Stomach (tissue), 9 donors: ENCODE data around the gene TAS1R3. TPM values are rescaled to one million over a fixed set of nuclear protein-coding genes. Genes with fewer than 3 reads are reported as not detected.

Source experiments
- DNase-seq, 2 donors: peaks; one replicate each; pipeline versions ENCODE4 v3.0.0 to v3.0.0-alpha.2; 2013 to 2019
- H3K27ac ChIP-seq, 5 donors: fragments of 200-600 bp in 4 of 5; sonication (generic) in 4 of 5; one replicate each; pipeline ENCODE4 v1.5.1; 2013 to 2019; ENCODE audit warnings: mild to moderate bottlenecking in 1 of 5, moderate library complexity in 1 of 5
- H3K27me3 ChIP-seq, 3 donors: fragments of 200-600 bp; sonication (generic); one replicate each; pipeline ENCODE4 v1.5.1; 2017 to 2019; ENCODE audit warnings: mixed run types in 1 of 3
- H3K36me3 ChIP-seq, 4 donors: fragments of 200-600 bp; sonication (generic); 1 replicate in 3 of 4; 2 replicates in 1 of 4; pipeline ENCODE4 v1.5.1; 2016 to 2019
- H3K4me1 ChIP-seq, 4 donors: fragments of 200-600 bp; sonication (generic); one replicate each; pipeline ENCODE4 v1.5.1; 2016 to 2019
- H3K4me3 ChIP-seq, 4 donors: fragments of 200-600 bp; sonication (generic) in 3 of 4; one replicate each; pipeline ENCODE4 v1.5.1; 2016 to 2019; ENCODE audit warnings: mild to moderate bottlenecking in 1 of 4
- H3K9me3 ChIP-seq, 4 donors: fragments of 200-600 bp; sonication (generic); one replicate each; pipeline ENCODE4 v1.5.1; 2016 to 2019
- CTCF ChIP-seq, 7 experiments: fragments of 450-650 bp in 4 of 7; fragments of 200-600 bp in 3 of 7; sonication (generic) in 3 of 7; IDR thresholded peaks; one replicate each; pipeline ENCODE4 v1.5.1; 2016 to 2019; ENCODE audit warnings: antibody characterized with exemption in 7 of 7, control low read depth in 2 of 7, mild to moderate bottlenecking in 1 of 7
- EP300 ChIP-seq: sonication (generic); formaldehyde crosslinking; IDR thresholded peaks from one replicate; pipeline ENCODE4 v1.6.1; 2017; ENCODE audit warnings: antibody characterized with exemption
- POLR2A ChIP-seq, 4 donors: fragments of 450-650 bp; IDR thresholded peaks; one replicate each; pipeline ENCODE4 v1.6.1; 2016; ENCODE audit warnings: antibody characterized with exemption in 4 of 4, control low read depth in 2 of 4, mild to moderate bottlenecking in 1 of 4, moderate library complexity in 1 of 4
- POLR2AphosphoS5 ChIP-seq, 3 donors: sonication (generic); formaldehyde crosslinking; IDR thresholded peaks; one replicate each; pipeline ENCODE4 v1.6.1; 2016; ENCODE audit warnings: antibody characterized with exemption in 3 of 3
- WGBS, 5 donors: extraction: QIAGEN DNeasy Blood & Tissue Kit in 3 of 5; methylation state at CpG; one replicate each; pipeline versions ENCODE4 v1.1.5 to v1.1.7; 2013 to 2018; 5-methylcytosine and 5-hydroxymethylcytosine counted together
- intact Hi-C: fragments of 100-400 bp; cut with DNase I; formaldehyde crosslinking; loops from one replicate; pipeline ENCODE4 v1.15.1; 2023; ENCODE audit warnings: low total_unique reads
- polyA plus RNA-seq, 3 donors: library from polyadenylated mRNA; stranded (reverse); fragments of 200-250 nt; gene quantifications; one replicate each; pipeline ENCODE4 v1.2.3, GENCODE V29; 2013
- total RNA-seq, 5 donors: library from RNA; depleted of rRNA; stranded (reverse); fragments of >200 nt; gene quantifications; one replicate each; pipeline versions ENCODE4 v1.1.0 to v1.2.3, GENCODE V29; 2014 to 2016
- donor health status: healthy with polysubstance abuse.
- donor health status: Bipolar disorder and iron deficiency.
- donor health status: healthy.

Gene TAS1R3
- total and polyA plus RNA-seq, 8 donors = 0.10 to 11.7 (median 0.37) TPM; not detected in 3

- WGBS, 5 donors = 0 to 2% (median 0%) methylated on average over 2 to 81 of the region's 84 CpGs; no CpG with 5 or more reads in 1 of the 5 donors
- Histone ChIP-seq H3K36me3 (peaks cover 17 to 59% (median 46%) of the 10 kb centered on the region in 4 donors), H3K4me1 (peaks cover 39 to 63% (median 62%) of the 10 kb centered on the region in 4 donors), H3K27me3 (no peaks in the 10 kb centered on the region), H3K9me3 (no peaks in the 10 kb centered on the region), H3K27ac (peak within 1 kb of the TSS; percentile 86 to 96 (median 90)), H3K4me3 (peak within 1 kb of the TSS; percentile 97 to 99 (median 98))
- peak in 1 of 4 donors; percentile 18 for TF ChIP-seq POLR2A (IDR thresholded peaks at IDR 0.05)
- TF ChIP-seq CTCF (IDR thresholded peaks at IDR 0.05) = no peak
- TF ChIP-seq POLR2AphosphoS5 (IDR thresholded peaks at IDR 0.05) = peak; percentile 88 to 91 (median 89)
- TF ChIP-seq EP300 = no peak
- peak; percentile 95 to 98 for DNase-seq
- intact Hi-C loops = no loop called here
These were observed 6.4 kb upstream of the TAS1R3 start, which contains the start of the genes CPTP and INTS11 for GRCh38 chr1:1324524-1325287. Gene CPTP, plus strand, starts transcription at chr1:1324802. Its CDS starts 2,109 bp downstream, at chr1:1326911. Gene INTS11, minus strand, starts transcription at chr1:1324660. Its CDS starts 52 bp downstream, at chr1:1324608.

- intact Hi-C loops = no loop called here
- TF ChIP-seq POLR2AphosphoS5 (IDR thresholded peaks at IDR 0.05) (peak in 1 of 3 donors; percentile 3), CTCF (IDR thresholded peaks at IDR 0.05) (no peak)
These were observed 5.6 kb upstream of the TAS1R3 start for GRCh38 chr1:1325288-1326074.

GRCh38 chr1:1326075-1326605 lies 4.9 kb upstream of the TAS1R3 start:
- WGBS, 5 donors = 47 to 62% (median 59%) methylated on average over 8 of the region's 8 CpGs
- Histone ChIP-seq H3K27ac (peak overlapping the region; percentile 86 to 96 (median 90)), H3K4me3 (peak overlapping the region; percentile 97 to 99 (median 98)), H3K9me3 (no peaks in the 10 kb centered on the region), H3K4me1 (peaks cover 41 to 65% (median 60%) of the 10 kb centered on the region in 4 donors), H3K36me3 (peaks cover 16 to 45% (median 31%) of the 10 kb centered on the region in 4 donors), H3K27me3 (no peaks in the 10 kb centered on the region)
- no peak for TF ChIP-seq POLR2A (IDR thresholded peaks at IDR 0.05)
- TF ChIP-seq POLR2AphosphoS5 (IDR thresholded peaks at IDR 0.05) = no peak
- no peak for TF ChIP-seq CTCF (IDR thresholded peaks at IDR 0.05)
- no peak for TF ChIP-seq EP300
- intact Hi-C loops = no loop called here
- DNase-seq = no peak

More at GRCh38 chr1:1325288-1326074, 5.6 kb upstream of the TAS1R3 start:
- H3K36me3 ChIP-seq = peaks cover 16 to 52% (median 38%) of the 10 kb centered on the region in 4 donors
- peak overlapping the region; percentile 97 to 99 (median 98) for H3K4me3 ChIP-seq
- WGBS, 5 donors = 15 to 39% (median 32%) methylated on average over 12 to 16 of the region's 16 CpGs
- peak overlapping the region; percentile 86 to 96 (median 90) for H3K27ac ChIP-seq
- no peaks in the 10 kb centered on the region for H3K9me3 ChIP-seq
- H3K4me1 ChIP-seq = peaks cover 40 to 64% (median 60%) of the 10 kb centered on the region in 4 donors
- peak in 1 of 2 donors; percentile 80 for DNase-seq
- H3K27me3 ChIP-seq = no peaks in the 10 kb centered on the region

- no peaks in the 10 kb centered on the region for H3K27me3 ChIP-seq
These were observed 3.8 kb upstream of the TAS1R3 start for GRCh38 chr1:1327291-1327690.

More at GRCh38 chr1:1327291-1327690, 3.8 kb upstream of the TAS1R3 start:
- no peak overlapping the region for H3K4me3 ChIP-seq
- TF ChIP-seq POLR2AphosphoS5 (IDR thresholded peaks at IDR 0.05) (no peak), CTCF (IDR thresholded peaks at IDR 0.05) (no peak), EP300 (no peak), POLR2A (IDR thresholded peaks at IDR 0.05) (no peak)
- no peak for DNase-seq
- H3K4me1 ChIP-seq = peaks cover 29 to 64% (median 60%) of the 10 kb centered on the region in 4 donors
- H3K36me3 ChIP-seq = peaks cover 16 to 36% (median 25%) of the 10 kb centered on the region in 4 donors
- intact Hi-C loops = no loop called here
- no peak overlapping the region for H3K27ac ChIP-seq
- WGBS, 5 donors = 87 to 92% (median 91%) methylated on average over 38 to 40 of the region's 40 CpGs
- no peaks in the 10 kb centered on the region for H3K9me3 ChIP-seq
